Hematopoietic multipotent progenitor cell (in vitro differentiated cells): Measurements from ENCODE around the gene MLEC. TPM values are rescaled to one million over a fixed set of nuclear protein-coding genes. Genes with fewer than 3 reads are reported as not detected.

Source experiments
- DNase-seq, 3 donors: peaks; one replicate each; pipeline ENCODE4 v3.0.0-alpha.2; 2011 to 2015; ENCODE audit warnings: low read depth in 2 of 3, low spot score in 2 of 3
- total RNA-seq: library from RNA; depleted of rRNA; stranded (reverse); fragments of >200 nt; gene quantifications from one replicate; pipeline ENCODE4 v1.2.3, GENCODE V29; 2012

MLEC gene
- total RNA-seq, result 41.2 TPM

GRCh38 chr12:120686690-120687577 is at the start of gene MLEC:
Gene MLEC (plus strand): TSS chr12:120687149. CDS start chr12:120687297, 148 bp downstream.
- peak; percentile 95 to 99 (median 98) for DNase-seq

- DNase-seq, result peak in 2 of 3 donors; percentile 44 to 49
Measured at GRCh38 chr12:120639771-120640721, 46.9 kb upstream of the MLEC start, which contains the start of gene CABP1. Gene CABP1 (plus strand): TSS chr12:120640626. CDS start chr12:120640686, 60 bp downstream.

GRCh38 chr12:120640861-120641833 is 45.8 kb upstream of the MLEC start:
- peak in 2 of 3 donors; percentile 62 to 77 for DNase-seq

GRCh38 chr12:120642121-120642520 is 44.8 kb upstream of the MLEC start:
- DNase-seq, result peak in 1 of 3 donors; percentile 18

GRCh38 chr12:120642826-120643225 is 44.1 kb upstream of the MLEC start:
- DNase-seq, result no peak

GRCh38 chr12:120643574-120643973 is 43.4 kb upstream of the MLEC start:
- no peak for DNase-seq

- no peak for DNase-seq
Measured at GRCh38 chr12:120646044-120646443, 40.9 kb upstream of the MLEC start.

GRCh38 chr12:120647375-120647755 is 39.6 kb upstream of the MLEC start:
- DNase-seq, result no peak

GRCh38 chr12:120649442-120650232 is 37.3 kb upstream of the MLEC start:
- peak in 1 of 3 donors; percentile 48 for DNase-seq

GRCh38 chr12:120650233-120650690 is 36.7 kb upstream of the MLEC start:
- DNase-seq, result no peak

- DNase-seq, result no peak
Measured at GRCh38 chr12:120651821-120652220, 35.1 kb upstream of the MLEC start.

- no peak for DNase-seq
Measured at GRCh38 chr12:120652656-120653435, 34.1 kb upstream of the MLEC start.

GRCh38 chr12:120653611-120654010 is 33.3 kb upstream of the MLEC start:
- no peak for DNase-seq

- no peak for DNase-seq
Measured at GRCh38 chr12:120654656-120655055, 32.3 kb upstream of the MLEC start.

GRCh38 chr12:120656008-120656407 is 30.9 kb upstream of the MLEC start:
- DNase-seq, result no peak

- DNase-seq, result no peak
Measured at GRCh38 chr12:120658286-120659150, 28.4 kb upstream of the MLEC start.

- no peak for DNase-seq
Measured at GRCh38 chr12:120659151-120659525, 27.8 kb upstream of the MLEC start.
